ENCODE results near the gene NAA60.

NAA60 gene

DNA sequence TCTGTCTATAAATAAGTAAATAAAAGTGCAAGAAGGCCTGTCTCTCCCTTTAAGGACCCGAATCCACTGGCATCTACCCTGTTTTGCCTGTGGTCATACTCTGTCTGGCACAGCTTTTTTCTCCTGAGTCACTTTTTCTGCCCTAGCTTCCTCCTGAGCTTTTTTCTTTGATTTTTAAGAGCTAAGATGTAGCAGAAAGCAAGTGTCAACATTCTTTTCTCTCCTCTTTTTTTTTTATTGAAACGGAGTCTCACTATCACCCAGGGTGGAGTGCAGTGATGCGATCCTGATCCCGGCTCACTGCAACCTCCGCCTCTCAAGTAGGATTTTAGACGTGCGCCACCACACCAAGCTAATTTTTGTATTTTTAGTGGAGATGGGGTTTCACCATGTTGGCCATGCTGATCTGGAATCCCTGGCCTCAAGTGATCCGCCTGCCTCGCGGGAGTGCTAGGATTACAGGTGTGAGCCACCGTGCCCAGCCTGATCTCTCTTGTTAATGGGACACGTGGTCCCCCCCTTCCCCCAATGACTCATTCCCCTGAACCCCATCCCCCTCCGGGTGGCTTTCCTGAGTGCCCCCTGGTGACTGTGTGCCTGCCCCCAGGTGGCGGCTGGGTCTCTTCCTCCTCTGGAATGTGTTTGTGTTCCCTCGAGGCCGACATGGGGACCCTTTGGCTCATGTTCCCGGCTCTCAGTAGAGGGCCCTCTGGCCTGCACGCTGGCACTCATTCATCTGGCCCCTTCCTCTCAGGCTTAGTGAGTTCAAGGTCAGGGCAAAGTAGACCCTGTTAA lies 37.6 kb downstream of the NAA60 start:
- Histone ChIP-seq H3K27ac (no peak overlapping the region), H3K4me3 (no peak overlapping the region)

DNA sequence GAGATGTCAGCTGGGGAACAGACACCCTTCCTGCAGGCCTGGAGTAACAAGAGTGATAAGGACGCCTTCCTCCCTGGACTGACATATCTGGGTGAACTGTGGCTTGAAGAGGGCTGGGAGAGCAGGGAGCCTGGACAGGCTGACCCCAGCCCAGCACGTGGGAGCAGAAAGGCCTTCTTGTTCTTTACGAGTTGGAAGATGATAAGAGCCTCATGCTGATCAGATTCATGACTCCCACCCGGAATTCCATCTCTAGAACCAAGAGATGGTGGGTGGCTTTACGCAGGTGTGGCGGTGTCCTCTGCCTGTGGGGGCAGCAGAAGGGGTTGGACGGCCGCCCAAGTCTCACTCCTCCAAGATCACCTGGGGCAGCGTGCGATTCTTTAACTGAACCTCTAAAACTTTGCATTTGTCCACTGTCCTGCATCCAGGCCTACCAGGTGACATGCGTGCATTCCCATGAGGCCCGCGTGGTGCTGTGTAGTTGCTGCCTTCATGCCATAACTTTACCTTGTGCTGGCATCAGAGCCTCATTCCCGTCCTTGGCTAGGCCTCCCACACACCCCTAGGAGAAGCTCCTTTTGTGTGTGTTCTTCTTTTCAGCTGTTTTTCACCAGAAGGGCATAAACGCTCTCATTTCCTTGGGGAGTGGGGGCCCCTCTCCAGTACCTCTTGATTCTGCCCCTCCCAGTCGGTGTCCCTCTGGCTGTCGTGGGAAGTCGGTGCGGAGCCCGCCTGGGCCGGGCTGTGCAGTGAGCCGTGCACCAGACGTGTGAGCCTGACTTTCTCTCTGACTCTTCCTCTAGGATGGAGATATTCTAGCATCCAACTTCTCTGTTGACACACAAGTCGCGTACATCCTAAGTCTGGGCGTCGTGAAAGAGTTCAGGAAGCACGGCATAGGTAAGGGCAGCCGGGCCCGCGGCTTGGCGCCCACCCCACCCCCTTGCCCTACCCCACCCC lies 38.5 kb downstream of the NAA60 start:
- H3K4me3 ChIP-seq = no peak overlapping the region
- H3K27ac ChIP-seq = no peak overlapping the region

DNA sequence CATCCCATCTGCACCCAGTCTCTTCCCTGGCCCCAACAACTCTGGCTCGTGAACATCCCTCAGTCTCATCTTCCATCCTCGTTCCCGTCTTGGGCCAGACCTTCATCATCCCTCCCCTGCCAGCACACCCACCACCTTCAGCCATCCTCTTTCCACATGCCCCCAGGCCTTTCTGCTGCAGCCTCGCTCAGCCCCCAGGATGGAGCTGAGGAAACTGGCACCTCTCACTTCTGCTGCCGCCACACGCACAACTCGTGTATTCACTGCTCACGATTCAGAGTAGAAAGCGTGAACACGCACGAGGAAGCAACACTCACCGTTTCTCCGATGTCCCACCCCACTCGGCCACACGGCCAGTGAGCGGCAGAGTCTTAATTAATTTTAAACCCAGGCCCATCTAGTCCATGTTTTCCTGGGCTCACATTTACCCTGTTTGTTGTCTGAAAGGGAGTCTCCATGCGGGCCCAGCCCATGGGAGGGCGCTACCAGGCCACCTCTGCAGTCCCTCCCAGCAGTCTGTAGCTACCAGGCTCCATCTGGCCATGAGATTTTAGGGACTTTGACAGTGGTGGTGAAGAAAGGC lies 39.3 kb downstream of the NAA60 start:
- H3K4me3 ChIP-seq = no peak overlapping the region
- no peak overlapping the region for H3K27ac ChIP-seq

DNA sequence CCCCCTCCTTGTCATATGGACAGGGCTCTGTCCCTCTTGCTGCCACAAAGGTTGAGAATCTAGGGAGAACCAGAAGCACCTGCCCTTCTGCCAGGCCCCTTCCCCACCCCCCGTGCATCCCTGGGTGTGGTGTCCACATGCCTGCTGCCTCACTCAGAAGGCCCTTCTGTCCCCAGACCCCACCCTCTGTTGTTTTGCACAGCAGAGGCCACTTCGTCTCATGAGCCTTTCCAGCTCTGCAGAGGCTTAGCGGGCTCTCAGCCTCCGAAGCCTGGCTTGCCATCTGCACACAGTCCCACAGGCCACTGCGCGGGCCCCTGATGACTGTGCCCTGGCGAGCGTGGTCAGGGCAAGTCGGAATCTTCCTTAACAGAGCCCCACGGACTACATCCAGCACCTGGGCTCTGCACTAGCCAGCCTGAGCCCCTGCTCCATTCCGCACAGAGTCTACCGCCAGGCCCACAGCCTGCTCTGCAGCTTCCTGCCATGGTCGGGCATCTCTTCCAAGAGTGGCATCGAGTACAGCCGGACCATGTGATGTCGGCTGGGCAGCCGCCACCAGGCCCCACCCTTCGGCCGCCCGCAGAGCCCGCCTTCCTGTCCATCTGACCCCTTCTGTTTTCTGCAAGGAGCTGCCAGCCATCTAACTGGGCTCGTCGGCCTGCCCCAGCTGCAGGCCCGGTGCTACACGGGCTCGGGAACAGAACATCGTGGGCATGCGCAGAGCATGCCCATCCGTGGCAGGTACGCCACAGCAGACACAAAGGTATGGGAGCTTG lies 41.0 kb downstream of the NAA60 start:
- H3K4me3 ChIP-seq = no peak overlapping the region

DNA sequence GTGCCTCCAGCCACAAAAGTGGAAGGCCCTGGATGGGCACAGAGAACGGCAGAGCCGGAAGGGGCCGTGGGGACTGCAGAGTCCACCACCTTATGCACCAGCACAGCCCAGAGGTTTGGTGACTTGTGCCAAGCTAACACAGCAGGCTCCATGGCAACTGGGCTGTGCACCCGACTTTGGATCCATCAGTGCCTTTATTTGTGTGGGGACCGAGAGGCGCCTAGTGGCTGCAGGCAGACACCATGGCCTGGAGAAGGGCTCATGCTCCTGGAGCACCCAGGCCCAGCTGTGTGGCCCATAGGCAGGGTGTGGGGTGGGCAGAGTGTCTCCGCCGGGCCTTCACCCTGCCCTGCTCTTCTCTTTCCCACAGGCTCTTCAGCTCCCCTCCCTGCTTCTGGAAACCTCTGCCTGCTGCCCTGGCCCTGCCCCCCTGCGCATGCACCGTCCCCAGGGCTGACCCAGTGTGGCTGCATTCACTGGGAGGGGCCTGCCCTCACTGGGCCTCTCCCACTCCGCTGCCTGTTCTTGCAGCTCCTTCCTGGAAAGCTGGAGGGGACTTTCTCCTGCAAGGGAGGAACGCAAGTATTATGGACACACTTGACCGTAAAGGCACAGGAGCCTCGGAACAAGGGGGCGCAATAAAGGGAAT lies 41.7 kb downstream of the NAA60 start:
- Histone ChIP-seq H3K27ac (no peak overlapping the region), H3K4me3 (no peak overlapping the region)

More for the DNA sequence above, 41.0 kb downstream of the NAA60 start:
- H3K27ac ChIP-seq = no peak overlapping the region

DNA sequence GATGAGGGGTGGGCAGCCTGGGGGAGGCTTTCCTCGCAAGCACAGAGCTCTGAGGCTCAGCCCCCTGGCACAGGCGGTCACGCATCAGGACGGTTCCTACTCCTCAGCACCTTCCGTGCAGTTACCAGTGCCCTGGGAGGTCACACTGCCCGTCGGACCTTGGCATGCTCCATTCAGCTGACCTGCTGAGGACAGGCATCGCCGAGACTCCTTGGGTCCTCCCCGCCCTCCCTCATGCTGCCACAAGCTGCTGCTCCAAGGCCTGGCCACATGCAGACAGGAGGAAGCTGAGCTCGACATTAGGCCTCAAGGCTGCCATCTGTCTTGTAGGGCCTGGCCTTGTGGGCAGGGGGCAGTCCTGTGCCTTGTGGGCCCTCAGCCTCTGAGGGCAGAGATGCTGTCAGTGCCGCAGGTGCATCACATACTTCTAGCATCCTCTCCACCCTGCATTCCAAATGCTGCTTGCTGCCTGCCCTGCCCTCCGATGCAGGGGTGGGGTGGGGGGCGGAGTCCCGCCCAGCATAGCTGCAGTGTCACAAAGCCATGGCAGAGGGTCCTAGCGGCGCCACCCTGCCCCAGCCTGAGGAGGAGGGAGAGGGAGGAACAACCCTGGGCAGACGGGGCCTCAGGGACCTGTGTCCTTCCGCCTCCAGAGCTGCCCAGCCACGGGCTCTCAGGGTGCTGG lies 42.5 kb downstream of the NAA60 start:
- Histone ChIP-seq H3K4me3 (no peak overlapping the region), H3K27ac (no peak overlapping the region)

DNA sequence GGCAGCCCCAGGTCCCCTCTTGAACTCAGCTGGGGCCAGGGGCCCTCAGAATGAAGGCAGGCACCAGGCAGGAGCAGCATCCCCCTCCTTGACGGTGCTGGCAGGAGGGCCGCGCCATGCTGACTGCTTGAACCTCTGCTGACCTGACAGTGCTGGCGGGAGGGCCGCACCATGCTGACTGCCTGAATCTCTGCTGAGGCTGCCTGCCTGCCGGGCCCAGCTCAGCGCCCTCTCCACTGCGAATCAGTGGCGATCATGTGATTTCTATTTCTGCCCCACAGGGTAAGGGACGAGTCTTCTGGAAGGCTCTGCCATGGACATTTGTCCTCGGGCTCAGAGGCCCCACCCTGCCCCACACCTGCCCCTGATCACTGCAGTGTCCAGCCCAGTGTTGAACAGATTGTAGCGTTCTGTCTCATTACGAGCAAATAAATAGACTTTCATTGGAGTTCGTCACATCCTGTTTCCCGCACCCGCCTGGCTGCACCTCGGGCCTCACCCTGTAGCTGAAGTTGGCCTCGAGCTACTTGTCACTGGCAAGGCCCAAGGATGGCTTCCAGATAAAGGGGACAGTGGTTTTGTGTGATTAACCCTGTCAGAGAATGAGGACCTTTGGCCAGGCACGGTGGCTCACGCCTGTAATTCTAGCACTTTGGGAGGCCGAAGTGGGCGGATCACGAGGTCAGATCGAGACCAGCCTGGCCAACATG lies 43.2 kb downstream of the NAA60 start:
- H3K4me3 ChIP-seq = no peak overlapping the region
- no peak overlapping the region for H3K27ac ChIP-seq

DNA sequence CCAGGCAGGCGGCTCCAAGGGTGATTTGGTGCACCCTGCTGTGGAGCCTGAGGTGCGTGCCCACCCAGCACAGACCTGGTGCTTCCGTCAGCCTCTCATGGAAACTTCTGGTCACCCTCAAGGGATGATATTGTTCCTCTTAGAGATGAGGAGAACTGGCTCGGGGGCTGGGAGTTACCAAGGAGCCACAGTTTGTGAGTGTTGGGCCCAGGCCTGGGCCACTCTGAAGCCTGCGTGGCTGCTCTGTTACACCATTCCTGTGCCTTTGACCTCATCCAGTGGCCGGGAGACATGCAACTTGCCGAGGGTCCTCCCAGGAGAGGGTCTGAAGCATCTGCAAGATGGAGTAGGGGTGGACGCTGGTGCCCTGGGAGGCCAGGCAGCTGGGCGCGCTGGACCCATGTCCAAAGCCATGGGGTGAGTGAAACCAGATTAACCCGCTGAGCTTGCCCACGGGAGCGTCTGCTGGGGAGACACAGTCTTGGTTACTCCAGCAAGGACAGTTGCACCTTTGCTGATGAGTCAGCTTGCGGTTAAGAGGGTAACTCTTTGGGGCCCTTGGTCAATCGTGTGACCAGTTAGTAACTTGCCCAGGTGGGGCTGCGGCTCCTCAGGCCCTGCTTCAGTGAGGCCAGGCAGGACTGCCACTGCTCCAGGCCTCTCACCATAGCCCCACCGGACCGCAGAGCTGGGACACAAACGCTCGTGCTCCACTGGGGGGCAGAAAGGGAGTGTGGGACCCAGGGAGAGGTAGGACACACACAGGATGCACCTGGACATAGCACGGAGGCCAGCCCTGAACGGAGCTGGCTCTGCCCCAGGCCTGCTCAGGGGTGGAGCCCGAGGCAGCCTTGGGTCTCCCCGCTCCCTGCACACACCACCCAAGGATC lies 44.3 kb downstream of the NAA60 start:
- Histone ChIP-seq H3K4me3 (no peak overlapping the region), H3K27ac (no peak overlapping the region)

DNA sequence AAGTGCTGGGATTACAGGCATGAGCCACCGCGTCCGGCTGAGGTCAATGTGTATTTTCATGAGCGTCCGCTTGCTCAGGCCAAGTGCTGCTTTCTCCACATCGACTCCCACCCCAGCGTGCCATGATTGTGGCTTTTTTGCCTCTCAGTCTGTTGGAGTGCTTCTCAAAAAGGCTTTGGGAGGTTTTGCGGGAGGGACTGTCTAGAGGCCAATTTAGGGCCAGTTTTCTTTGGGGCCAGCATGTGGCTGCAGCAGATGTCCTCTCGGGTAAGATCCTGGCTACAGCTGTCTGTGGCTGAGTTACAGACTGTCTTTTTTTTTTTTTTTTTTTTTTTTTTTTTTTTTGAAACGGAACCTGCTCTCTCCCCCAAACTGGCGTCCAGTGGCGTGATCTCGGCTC lies 45.3 kb downstream of the NAA60 start:
- Histone ChIP-seq H3K4me3 (no peak overlapping the region), H3K27ac (no peak overlapping the region)

DNA sequence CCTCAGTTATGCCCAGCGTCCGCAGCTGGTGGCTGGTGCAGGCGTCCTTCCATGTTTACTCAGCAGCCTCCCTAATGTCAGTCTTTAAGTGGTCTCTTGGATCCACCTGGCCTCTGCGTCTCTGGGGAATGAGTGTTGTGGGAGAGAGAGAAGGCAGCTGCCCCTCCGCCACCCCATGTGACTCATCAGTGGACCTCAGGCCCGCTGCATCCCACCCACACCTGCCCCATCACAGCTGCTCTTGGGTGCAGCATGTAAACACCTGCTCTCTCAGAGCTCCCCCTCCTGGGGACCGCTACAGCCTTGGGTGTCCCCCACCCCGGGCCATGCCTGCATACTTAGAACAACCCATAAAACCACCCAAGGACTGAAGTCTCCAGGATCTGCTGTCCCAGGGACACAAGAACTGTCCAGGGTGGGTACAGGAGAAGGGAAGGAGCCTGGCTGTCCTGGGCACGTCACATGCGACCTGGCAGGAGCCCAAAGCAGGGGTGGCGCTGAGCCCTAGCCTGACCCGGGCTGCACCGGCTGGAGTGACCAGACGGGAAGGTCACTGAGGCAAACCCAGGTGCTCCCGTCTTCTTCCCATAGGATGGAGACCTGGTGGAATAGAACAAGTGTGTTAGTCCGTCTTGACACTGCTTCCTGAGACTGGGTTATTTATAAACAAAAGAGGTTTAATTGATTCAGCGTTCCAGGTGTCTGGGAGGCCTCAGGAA lies 47.6 kb downstream of the NAA60 start:
- Histone ChIP-seq H3K4me3 (no peak overlapping the region), H3K27ac (no peak overlapping the region)

DNA sequence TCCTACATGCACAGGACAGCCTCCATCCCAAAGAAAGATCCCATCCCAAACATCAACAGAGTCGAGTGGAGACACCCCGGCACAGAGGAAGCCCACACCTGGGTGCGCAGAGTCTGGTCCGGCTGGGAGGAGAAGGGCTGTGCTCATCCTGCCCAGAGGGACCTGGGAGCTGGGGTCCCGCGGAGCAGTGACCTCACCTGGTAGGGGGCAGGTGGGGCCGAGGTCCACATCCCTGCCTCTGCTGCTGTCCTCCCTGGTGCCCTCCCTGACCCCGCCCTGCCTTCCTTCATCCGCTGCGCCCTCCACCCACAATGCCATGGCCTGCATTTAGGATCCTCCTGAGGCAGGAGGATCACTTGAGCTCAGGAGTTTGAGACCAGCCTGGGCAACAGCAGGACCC lies 48.9 kb downstream of the NAA60 start:
- Histone ChIP-seq H3K27ac (no peak overlapping the region), H3K4me3 (no peak overlapping the region)

DNA sequence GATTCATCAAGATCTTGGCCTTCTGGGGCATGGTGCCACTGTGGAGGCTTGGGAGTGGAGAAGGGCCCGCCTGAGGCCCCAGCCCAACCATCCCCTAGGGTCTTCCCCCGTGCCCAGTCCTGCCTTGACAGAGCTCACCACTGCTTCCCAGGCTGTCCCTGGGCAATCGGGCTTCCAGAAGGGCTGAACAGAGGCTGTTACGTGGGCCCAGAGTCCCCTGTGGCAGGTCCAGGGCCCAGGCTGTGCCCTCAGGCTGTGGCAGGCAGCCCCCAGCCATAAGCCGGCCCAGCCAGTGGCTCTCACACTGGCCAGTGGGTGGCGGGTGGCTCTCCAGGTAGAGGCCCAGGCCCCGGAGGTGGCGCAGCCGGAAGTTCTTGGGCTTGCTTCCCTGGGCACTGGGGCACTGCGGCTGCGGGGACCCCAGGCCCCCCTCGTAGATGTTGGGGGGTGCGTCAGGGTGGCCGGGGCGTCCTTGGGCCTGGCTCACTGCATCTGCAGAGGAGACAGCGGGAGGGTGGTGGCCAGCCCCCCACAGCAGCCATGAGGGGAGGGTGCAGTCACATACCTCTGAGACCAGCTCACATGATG lies 51.0 kb downstream of the NAA60 start:
- Histone ChIP-seq H3K4me3 (no peak overlapping the region), H3K27ac (no peak overlapping the region)

DNA sequence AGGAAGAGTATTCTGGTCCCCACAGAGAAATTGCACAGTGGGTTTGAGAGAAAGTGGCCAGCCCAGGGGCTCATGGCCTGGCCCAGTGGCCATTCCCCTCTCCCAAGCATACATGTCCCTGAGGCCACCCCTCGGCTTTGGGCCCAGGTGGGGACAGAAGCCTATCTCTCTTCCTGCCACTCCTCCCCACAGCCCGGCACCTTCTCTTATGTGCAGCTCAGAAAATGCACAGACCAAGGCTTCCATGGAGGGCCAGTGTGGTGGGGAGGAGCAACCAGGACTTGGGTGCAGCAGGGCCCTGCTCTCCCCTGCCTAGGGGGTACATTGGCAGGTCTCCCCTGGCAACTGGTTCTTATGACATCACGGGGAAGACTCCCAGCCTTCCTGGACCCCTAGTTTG lies 51.7 kb downstream of the NAA60 start, which contains the start of gene C16orf90:
TSS of gene C16orf90 (minus strand) at position 314 of the 400 bp plus-strand sequence. CDS start at position 246, 68 bp downstream.
- Histone ChIP-seq H3K4me3 (no peak within 1 kb of the TSS), H3K27ac (no peak within 1 kb of the TSS)

DNA sequence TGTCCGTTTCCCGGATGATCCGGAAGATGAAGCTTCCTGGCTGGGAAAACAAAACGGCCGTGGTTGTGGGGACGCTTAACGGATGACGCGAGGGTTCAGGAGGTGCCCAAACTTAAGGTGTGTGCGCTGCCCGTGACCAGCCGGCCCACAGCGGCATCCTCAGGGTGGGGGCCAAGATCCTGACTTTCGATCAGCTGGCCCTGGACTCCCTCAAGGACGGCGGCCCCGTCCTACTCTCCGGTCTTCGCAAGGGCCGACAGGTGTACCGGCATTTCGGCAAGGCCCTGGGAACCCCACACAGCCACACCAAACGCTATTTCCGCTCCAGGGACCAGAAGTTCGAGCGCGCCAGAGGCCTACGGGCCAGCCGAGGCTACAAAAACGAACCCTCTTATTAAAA lies 52.9 kb downstream of the NAA60 start:
- Histone ChIP-seq H3K4me3 (no peak overlapping the region), H3K27ac (no peak overlapping the region)

DNA sequence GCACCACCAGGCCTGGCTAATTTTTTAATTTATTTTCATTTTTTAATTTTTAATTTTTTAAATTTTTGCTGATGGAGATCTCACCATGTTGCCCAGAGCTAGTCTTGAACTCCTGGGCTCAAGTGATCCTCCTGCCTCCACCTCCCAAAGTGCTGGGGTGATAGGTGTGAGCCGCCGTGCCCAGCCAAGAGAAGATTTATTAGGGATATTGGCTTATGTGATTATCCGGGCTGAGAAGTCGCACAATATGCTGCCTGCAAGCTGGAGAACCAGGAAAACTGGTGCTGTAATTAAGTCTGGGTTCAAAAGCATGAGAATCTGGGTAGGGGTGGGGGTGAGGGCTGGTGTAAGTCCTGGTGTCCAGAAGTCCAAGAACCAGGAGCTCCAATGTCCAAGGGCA lies 54.3 kb downstream of the NAA60 start:
- Histone ChIP-seq H3K4me3 (no peak overlapping the region), H3K27ac (no peak overlapping the region)

DNA sequence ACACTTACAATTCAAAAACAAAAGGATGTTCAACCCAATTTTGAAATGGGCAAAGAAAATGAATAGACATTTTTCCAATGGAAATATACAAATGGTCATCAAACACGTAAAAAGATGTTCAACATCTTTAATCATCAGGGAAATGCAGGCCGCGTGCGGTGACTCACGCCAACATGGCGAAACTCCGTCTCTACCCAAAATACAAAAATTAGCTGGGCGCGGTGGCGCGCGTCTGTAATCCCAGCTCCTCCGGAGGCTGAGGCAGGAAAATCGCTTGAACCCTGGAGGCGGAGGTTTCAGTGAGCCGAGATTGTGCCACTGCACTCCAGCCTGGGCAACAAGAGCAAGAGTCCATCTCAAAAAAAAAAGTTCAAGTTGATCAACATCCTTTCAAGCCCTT lies 55.5 kb downstream of the NAA60 start:
- H3K27ac ChIP-seq = no peak overlapping the region
- H3K4me3 ChIP-seq = no peak overlapping the region

All from skin epidermis (tissue), 12 donors.